Activated CD8-positive, alpha-beta memory T cell treated with anti-CD3 and anti-CD28 coated beads for 48 hours (primary cell): ENCODE data around the gene SMU1.
"Not testable (repeated sequence)": the region's sequence is repeated elsewhere in the genome, so short reads cannot be mapped to it uniquely, and the experiment has no call there.

Experiments used
- DNase-seq, 3 experiments: peaks; one replicate each; pipeline ENCODE4 v3.0.0-alpha.2; 2020; ENCODE audit warnings: low read depth in 2 of 3, low spot score in 2 of 3

Gene SMU1

GRCh38 chr9:33014665-33015014, 61.8 kb downstream of the SMU1 start:
- DNase-seq: no peak

- DNase-seq: no peak
These were observed 62.4 kb downstream of the SMU1 start for GRCh38 chr9:33013962-33014664.

- no peak for DNase-seq
These were observed 64.0 kb downstream of the SMU1 start for GRCh38 chr9:33012328-33013069.

GRCh38 chr9:33011831-33012230, 64.6 kb downstream of the SMU1 start:
- no peak for DNase-seq

- DNase-seq: no peak
These were observed 68.7 kb downstream of the SMU1 start for GRCh38 chr9:33007755-33008154.

- not testable (repeated sequence) for DNase-seq
These were observed 71.1 kb downstream of the SMU1 start for GRCh38 chr9:33005335-33005734.

- DNase-seq: peak in 1 of 3 experiments; percentile 5
These were observed 75.8 kb downstream of the SMU1 start for GRCh38 chr9:33000682-33001055.

- no peak for DNase-seq
These were observed 83.8 kb downstream of the SMU1 start for GRCh38 chr9:32992595-32993238.

GRCh38 chr9:32991897-32992594, 84.4 kb downstream of the SMU1 start:
- no peak for DNase-seq
